SW480 (cell line): ENCODE data around the gene HEATR5A.
A peak's percentile ranks its signal among the peaks of the same experiment; 100 is the strongest.
"Not testable (repeated sequence)": the region's sequence is repeated elsewhere in the genome, so short reads cannot be mapped to it uniquely, and the experiment has no call there.

Experiments
- DNase-seq: peaks from one replicate; pipeline ENCODE4 v3.0.0-alpha.2; 2016; ENCODE audit warnings: low spot score

HEATR5A gene

GRCh38 chr14:31283578-31284252, 136.6 kb downstream of the HEATR5A start:
- no peak for DNase-seq

- no peak for DNase-seq
Observed at GRCh38 chr14:31283153-31283552, 137.2 kb downstream of the HEATR5A start.

- no peak for DNase-seq
Observed at GRCh38 chr14:31280871-31281220, 139.5 kb downstream of the HEATR5A start.

GRCh38 chr14:31280132-31280870, 140.0 kb downstream of the HEATR5A start:
- no peak for DNase-seq

- DNase-seq = no peak
Observed at GRCh38 chr14:31278883-31279282, 141.5 kb downstream of the HEATR5A start.

- DNase-seq = no peak
Observed at GRCh38 chr14:31277085-31277484, 143.3 kb downstream of the HEATR5A start.

GRCh38 chr14:31276417-31276816, 143.9 kb downstream of the HEATR5A start:
- DNase-seq = not testable (repeated sequence)

- no peak for DNase-seq
Observed at GRCh38 chr14:31275731-31276130, 144.6 kb downstream of the HEATR5A start.

- DNase-seq = no peak
Observed at GRCh38 chr14:31271648-31272047, 148.7 kb downstream of the HEATR5A start.

GRCh38 chr14:31270196-31270772, 150.1 kb downstream of the HEATR5A start:
- DNase-seq = no peak

GRCh38 chr14:31269634-31270195, 150.6 kb downstream of the HEATR5A start:
- DNase-seq = no peak

GRCh38 chr14:31268216-31268615, 152.1 kb downstream of the HEATR5A start:
- no peak for DNase-seq

GRCh38 chr14:31266437-31267331, 153.7 kb downstream of the HEATR5A start:
- no peak for DNase-seq

GRCh38 chr14:31265701-31266398, 154.5 kb downstream of the HEATR5A start:
- peak; percentile 11 for DNase-seq

- DNase-seq = peak; percentile 39
Observed at GRCh38 chr14:31263485-31264133, 156.7 kb downstream of the HEATR5A start.

GRCh38 chr14:31261859-31262731, 158.3 kb downstream of the HEATR5A start:
- DNase-seq = no peak

GRCh38 chr14:31261523-31261858, 158.9 kb downstream of the HEATR5A start:
- no peak for DNase-seq

GRCh38 chr14:31259040-31259435, 161.3 kb downstream of the HEATR5A start:
- not testable (repeated sequence) for DNase-seq

GRCh38 chr14:31258427-31259039, 161.8 kb downstream of the HEATR5A start:
- DNase-seq = no peak
